NCI-H1048 (cell line): ENCODE results near the gene CFAP97.
"Not testable (repeated sequence)": the region's sequence is repeated elsewhere in the genome, so short reads cannot be mapped to it uniquely, and the experiment has no call there.

Source experiments
- DNase-seq: peaks from one replicate; lab custom pipeline; 2025; lab: John Stamatoyannopoulos, UW

CFAP97 gene

GRCh38 chr4:185141777-185142176 is 62.0 kb downstream of the CFAP97 start:
- DNase-seq: no peak

- DNase-seq: no peak
These were observed 64.1 kb downstream of the CFAP97 start for GRCh38 chr4:185139736-185140135.

GRCh38 chr4:185138161-185138560 is 65.6 kb downstream of the CFAP97 start:
- no peak for DNase-seq

DNA sequence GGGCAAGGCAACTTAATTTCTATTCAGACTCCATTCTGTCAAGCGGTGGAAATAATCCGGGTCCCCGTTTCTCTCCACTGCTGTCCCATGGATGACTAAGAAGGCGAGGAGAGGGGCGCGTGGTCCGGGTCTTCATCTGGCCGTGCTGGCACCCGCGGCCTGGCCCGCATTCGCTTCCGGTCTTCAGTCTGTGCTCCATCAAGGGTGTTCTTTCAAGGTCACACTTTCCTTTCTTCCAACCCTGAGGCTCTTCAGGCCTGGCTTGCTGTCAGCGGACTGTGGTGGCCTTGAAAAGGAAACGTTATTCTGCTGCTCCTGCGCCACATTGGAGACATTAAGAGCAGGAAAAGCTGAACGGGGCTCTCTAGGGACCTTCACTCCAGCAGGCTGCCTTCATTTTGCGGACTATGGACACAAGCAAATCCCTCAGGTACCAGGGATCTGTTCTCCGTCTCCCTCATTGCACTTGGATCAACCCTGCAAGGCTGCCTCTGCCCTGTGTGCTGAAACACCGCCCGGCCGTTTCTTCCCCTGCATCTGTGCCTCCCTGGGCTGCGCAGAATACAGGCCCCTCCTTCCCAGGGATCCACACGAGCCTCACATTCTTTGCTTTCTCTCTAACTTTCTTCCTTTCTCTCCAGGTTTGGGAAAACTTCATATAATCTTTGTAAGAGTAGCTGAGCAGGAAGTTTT is 66.4 kb downstream of the CFAP97 start:
- no peak for DNase-seq

GRCh38 chr4:185134307-185134869 is 69.4 kb downstream of the CFAP97 start:
- DNase-seq: peak; percentile 60

- no peak for DNase-seq
These were observed 75.3 kb downstream of the CFAP97 start for GRCh38 chr4:185128272-185129119.

DNA sequence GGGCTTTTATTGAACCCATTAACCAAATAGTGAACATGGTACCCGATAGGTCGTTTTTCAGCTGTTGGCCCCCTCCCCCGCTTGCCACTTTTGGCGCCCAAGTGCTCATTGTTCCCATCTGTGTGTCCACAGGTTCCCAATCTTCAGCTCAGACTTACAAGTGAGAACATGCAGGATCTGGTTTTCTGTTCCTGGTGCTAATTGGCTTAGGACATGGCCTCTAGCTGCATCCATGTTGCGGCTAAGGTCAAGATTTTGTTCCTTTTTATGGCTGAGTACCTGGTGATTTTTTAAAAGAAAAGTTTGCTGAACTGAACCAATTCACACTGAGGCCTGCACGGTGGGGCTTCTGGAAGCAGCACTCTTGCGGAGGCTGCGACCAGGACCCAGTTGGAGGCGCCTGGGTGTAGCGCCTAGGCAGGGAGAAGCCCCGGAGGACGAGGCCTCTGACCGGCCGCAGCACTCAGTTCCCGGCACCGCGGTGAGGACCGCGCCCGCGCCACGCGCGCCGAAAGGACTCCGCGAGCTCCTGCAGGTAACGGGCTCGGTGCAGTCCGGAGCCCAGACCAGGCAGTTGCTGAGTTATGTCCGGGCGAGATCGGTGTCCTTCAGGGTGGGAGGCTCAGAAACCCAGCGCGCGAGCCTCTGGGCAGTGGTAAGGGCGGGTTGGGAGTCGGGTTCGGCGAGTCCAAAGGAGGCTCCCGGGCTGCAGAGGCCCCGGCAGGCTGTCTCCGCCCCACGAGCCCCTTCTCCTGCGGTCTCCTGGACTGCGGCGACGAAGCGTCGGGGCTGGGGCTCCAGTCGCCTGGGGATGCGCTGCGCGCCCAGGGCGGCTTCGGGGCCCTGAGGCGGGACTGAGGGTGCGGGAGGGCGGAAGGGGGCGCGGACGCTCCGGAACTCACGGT is 76.5 kb downstream of the CFAP97 start:
- DNase-seq: no peak

DNA sequence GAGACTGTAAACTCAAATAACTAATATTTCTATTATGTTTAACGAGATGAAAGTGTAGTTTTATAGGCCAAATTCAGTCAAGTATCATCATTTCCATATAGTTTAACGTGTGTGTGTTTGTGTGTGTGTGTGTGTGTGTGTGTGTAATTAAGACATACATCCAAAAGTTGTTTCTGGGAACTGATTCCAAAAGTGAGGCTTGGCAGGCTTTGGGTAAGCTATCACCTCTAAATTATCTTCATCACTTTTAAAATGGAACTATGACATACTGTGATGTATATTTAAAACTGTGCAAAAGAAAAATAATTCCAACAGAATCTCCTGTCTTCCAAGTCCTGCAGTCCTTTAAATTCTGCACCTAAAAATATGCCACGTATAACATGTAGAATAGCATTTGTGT is 79.8 kb downstream of the CFAP97 start:
- DNase-seq: no peak

DNA sequence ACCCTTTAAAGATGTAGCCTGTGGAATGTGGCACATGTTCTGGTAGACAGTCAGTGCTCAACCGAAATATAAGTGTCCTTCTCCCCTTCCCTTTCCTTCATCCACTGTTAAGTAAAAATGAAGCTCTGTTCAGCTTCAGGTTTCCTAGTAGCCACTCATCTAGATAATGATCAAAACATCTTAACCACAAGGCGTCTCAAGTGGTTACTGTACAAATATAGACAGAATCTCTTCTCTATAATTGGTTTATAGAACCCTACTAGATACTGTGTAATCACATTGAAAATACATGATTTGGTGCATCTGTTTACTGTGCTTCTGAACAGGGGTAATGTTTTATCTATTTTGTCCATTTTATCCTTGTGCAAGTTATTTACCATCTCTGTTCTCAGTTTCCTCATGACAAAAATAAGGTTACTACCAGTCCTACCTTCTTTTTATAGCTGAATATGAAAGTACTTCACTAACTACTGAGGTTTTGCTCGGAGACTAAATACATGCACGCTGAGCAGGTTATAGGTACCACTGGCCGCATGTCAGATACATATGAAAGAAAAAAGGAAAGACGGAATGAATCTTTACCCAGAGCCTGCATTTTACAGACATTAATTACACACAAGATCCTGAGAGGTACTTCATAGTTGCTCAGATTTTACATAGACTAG is 81.0 kb downstream of the CFAP97 start:
- DNase-seq: no peak

GRCh38 chr4:185120631-185120946 is 83.2 kb downstream of the CFAP97 start:
- DNase-seq: no peak

GRCh38 chr4:185119927-185120630 is 83.7 kb downstream of the CFAP97 start:
- no peak for DNase-seq

DNA sequence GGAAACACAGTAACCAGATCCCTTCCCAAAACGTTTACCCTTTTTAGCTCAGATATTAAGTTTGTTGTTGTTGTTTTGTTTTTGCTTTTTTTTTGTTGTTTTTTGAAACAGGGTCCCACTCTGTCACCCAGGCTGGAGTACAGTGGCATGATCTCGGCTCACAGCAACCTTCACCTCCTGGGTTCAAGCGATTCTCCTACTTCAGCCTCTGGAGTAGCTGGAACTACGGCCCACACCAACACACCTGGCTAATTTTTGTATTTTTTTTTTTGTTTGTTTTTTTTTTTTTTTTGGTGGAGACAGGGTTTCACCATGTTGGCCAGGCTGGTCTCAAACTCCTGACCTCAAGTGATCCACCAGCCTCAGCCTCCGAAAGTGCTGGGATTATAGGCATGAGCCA is 84.3 kb downstream of the CFAP97 start:
- DNase-seq: not testable (repeated sequence)

GRCh38 chr4:185118876-185119275 is 84.9 kb downstream of the CFAP97 start:
- no peak for DNase-seq

DNA sequence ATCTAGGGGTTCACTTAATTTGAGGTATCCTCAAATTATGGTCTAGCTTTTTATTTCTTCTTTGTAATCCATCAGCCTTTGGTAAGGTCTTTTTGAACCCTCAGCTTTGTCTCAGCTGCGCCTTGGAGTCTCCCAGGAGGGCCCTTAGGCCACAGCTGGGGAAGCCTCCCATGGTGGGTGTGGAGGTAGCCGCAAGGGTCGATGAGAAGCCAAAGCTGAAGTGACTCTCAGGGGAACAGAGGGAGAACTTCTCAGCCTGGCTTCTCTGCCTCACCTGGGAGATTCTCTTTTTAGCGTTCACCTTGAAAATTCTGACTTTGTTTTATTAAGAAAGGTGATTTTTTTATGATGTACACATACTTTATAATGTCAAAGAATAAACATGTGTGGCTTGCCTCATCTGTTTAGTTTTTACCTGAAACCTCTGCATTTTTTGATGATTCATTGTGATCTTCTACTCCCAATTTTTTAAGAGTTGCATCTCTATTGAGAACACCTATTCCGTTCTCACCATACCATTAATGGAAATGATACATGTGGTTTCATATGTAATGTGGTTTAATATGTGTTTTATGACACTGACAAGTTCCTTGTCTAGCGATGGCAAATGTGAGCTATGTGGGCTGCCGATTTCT is 86.4 kb downstream of the CFAP97 start:
- DNase-seq: no peak

- DNase-seq: no peak
These were observed 88.0 kb downstream of the CFAP97 start for GRCh38 chr4:185115827-185116232.

- no peak for DNase-seq
These were observed 90.5 kb downstream of the CFAP97 start for GRCh38 chr4:185113340-185113739.

DNA sequence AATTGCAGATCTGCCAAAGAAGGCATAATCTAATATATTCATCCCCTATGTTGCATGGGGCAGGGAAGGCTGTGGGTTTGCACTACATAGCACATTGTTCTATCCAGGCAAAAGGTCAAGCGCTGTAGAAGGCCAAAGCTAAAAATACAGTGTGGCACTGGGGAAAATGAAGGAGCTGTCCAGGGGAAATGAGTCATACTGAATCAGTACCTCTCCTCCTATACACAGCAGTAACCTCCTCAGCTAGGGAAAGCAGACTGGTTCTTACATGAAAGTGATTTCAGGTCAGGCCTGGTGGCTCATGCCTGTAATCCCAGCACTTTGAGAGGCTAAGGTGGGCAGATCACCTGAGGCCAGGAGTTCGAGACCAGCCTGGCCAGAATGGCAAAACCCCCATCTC is 91.7 kb downstream of the CFAP97 start:
- no peak for DNase-seq

DNA sequence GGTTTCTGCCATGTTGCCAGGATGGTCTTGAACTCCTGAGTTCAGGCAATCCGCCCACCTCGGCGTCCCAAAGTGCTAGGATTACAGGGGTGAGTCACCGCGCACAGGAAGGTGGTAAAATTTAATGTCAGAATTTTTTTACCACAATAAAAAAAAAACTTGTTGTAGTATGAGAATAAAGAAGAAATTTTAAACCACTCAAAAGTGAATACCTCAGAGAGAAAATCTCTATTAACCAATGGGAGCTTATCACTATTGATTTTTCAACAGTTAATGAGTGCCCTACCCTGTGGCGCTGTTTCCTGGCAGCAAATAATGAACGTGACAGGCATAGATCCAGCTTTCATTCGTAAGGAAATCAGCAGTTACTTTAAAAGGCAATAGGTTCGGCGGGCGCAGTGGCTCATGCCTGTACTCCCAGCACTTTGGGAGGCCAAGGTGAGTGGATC is 93.4 kb downstream of the CFAP97 start:
- DNase-seq: no peak

GRCh38 chr4:185109736-185110135 is 94.1 kb downstream of the CFAP97 start:
- DNase-seq: no peak
